Smooth muscle cell (in vitro differentiated cells): ENCODE data around the gene HBG1. TPM values are rescaled to one million over a fixed set of nuclear protein-coding genes. Genes with fewer than 3 reads are reported as not detected.

Source experiments
- DNase-seq: peaks from one replicate; lab custom pipeline; 2025; ENCODE audit not compliant: unreplicated experiment; lab: John Stamatoyannopoulos, UW
- H2AFZ ChIP-seq: fragments of 200-600 bp; sonication (generic); 2 replicates; pipeline ENCODE4 v1.6.0; 2016; ENCODE audit warnings: antibody characterized with exemption, low read depth, mild to moderate bottlenecking
- H3F3A ChIP-seq: fragments of 200-600 bp; sonication (generic); 2 replicates; pipeline ENCODE4 v1.6.0; 2017; ENCODE audit warnings: antibody characterized with exemption, low read depth
- H3K27ac ChIP-seq: fragments of 200-600 bp; sonication (generic); 2 replicates; pipeline ENCODE4 v1.5.1; 2016; ENCODE audit warnings: low read depth, mild to moderate bottlenecking
- H3K27me3 ChIP-seq: fragments of 200-600 bp; sonication (generic); 2 replicates; pipeline ENCODE4 v1.6.1; 2016; ENCODE audit warnings: low read depth, mild to moderate bottlenecking
- H3K36me3 ChIP-seq: fragments of 200-600 bp; sonication (generic); 2 replicates; pipeline ENCODE4 v1.5.1; 2016; ENCODE audit warnings: low read depth
- H3K4me1 ChIP-seq: fragments of 200-600 bp; sonication (generic); 2 replicates; pipeline ENCODE4 v1.5.1; 2016; ENCODE audit warnings: low read depth
- H3K4me2 ChIP-seq: fragments of 200-600 bp; sonication (generic); 2 replicates; pipeline ENCODE4 v1.6.0; 2016; ENCODE audit warnings: mild to moderate bottlenecking
- H3K4me3 ChIP-seq: fragments of 200-600 bp; sonication (generic); 2 replicates; pipeline ENCODE4 v1.5.1; 2016; ENCODE audit warnings: mild to moderate bottlenecking
- H3K79me2 ChIP-seq: fragments of 200-600 bp; sonication (generic); 2 replicates; pipeline ENCODE4 v1.6.0; 2016; ENCODE audit warnings: low read depth, mild to moderate bottlenecking
- H3K9ac ChIP-seq: fragments of 200-600 bp; sonication (generic); 2 replicates; pipeline ENCODE4 v1.6.0; 2016; ENCODE audit warnings: low read depth
- H3K9me3 ChIP-seq: fragments of 200-600 bp; sonication (generic); replicated peaks from 2 replicates; pipeline ENCODE4 v1.5.1; 2016; ENCODE audit warnings: low read depth
- H4K20me1 ChIP-seq: fragments of 200-600 bp; sonication (generic); 2 replicates; pipeline ENCODE4 v1.6.0; 2016; ENCODE audit warnings: low read depth
- WGBS: methylation state at CpG from one replicate; pipeline ENCODE4 v1.1.7; 2016; ENCODE audit warnings: low lambda C conversion rate; 5-methylcytosine and 5-hydroxymethylcytosine counted together
- polyA plus RNA-seq: library from polyadenylated mRNA; unstranded; fragments of >200 nt; fragmentation: Nextera tagmentation; extraction: Ambion mirVana; gene quantifications from 2 replicates; pipeline ENCODE4 v1.2.1, GENCODE V29; 2016
- total RNA-seq: library from RNA; depleted of rRNA; stranded (reverse); fragments of >200 nt; gene quantifications from 2 replicates; pipeline ENCODE4 v1.2.3, GENCODE V29; 2014
- TF ChIP-seq, protein P1 (sequence below): fragments of 200-600 bp; sonication (generic); IDR thresholded peaks from 2 replicates; pipeline ENCODE4 v1.5.1; 2017; ENCODE audit warnings: borderline replicate concordance, mild to moderate bottlenecking, antibody characterized with exemption; ENCODE audit not compliant: insufficient read depth, poor library complexity, severe bottlenecking

The HBG1 gene
- total and polyA plus RNA-seq, 2 experiments from 2014 or later, result not detected

DNA sequence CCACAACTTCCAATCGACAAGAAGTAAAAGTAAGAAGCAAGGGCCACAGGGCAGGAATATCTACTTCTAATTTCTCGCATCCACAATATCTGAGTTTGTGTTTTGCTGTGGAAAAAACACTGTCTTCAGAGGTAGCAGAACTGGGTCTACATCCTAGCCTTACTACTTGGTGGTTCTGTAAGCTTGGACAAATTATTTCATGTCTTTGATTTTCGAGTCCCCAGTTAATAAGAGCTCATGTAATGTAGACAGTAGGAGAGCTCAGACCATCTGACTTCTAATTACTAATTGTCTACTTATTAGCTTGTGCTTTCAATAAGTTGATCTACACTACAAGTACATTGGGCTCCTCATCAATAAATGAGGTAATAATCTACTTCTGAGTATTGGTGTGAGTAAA, 33.4 kb upstream of the HBG1 start:
- DNase-seq, result no peak
- TF ChIP-seq, protein P1, sequence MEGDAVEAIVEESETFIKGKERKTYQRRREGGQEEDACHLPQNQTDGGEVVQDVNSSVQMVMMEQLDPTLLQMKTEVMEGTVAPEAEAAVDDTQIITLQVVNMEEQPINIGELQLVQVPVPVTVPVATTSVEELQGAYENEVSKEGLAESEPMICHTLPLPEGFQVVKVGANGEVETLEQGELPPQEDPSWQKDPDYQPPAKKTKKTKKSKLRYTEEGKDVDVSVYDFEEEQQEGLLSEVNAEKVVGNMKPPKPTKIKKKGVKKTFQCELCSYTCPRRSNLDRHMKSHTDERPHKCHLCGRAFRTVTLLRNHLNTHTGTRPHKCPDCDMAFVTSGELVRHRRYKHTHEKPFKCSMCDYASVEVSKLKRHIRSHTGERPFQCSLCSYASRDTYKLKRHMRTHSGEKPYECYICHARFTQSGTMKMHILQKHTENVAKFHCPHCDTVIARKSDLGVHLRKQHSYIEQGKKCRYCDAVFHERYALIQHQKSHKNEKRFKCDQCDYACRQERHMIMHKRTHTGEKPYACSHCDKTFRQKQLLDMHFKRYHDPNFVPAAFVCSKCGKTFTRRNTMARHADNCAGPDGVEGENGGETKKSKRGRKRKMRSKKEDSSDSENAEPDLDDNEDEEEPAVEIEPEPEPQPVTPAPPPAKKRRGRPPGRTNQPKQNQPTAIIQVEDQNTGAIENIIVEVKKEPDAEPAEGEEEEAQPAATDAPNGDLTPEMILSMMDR, result no peak
- Histone ChIP-seq H2AFZ (no peak overlapping the region), H3K36me3 (no peaks in the 10 kb centered on the region), H4K20me1 (no peaks in the 10 kb centered on the region), H3K9me3 (no peaks in the 10 kb centered on the region), H3K4me1 (no peaks in the 10 kb centered on the region), H3K4me3 (no peak overlapping the region), H3K27me3 (no peaks in the 10 kb centered on the region), H3K79me2 (no peaks in the 10 kb centered on the region), H3K4me2 (no peak overlapping the region), H3K27ac (no peak overlapping the region), H3K9ac (no peak overlapping the region), H3F3A (no peaks in the 10 kb centered on the region)
- WGBS, result 95% methylated on average over 3 of the region's 3 CpGs

DNA sequence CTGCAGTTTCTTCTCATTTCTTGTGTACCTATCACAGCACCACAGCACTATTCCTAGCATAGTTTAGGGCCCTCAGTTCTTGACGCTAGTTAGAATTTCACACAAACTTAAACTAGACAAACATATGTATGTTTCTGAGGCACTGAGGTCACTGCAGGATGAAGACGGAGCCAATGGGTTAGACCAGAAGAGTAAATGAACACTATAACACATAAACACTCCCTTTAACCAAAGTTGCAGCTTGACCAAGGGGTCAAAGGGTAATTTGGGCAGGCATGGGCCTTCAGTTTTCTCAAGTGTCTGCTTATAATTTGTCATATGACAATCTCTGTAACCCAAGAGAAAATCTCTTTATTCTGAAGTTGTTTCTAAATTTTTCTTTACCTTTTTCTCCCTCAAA, 33.0 kb upstream of the HBG1 start:
- H3K27ac ChIP-seq, result no peak overlapping the region
- no peaks in the 10 kb centered on the region for H3F3A ChIP-seq
- H3K79me2 ChIP-seq, result no peaks in the 10 kb centered on the region
- H3K4me2 ChIP-seq, result no peak overlapping the region
- H3K4me1 ChIP-seq, result no peaks in the 10 kb centered on the region
- H3K9ac ChIP-seq, result no peak overlapping the region
- TF ChIP-seq, protein P1, result no peak
- H3K27me3 ChIP-seq, result no peaks in the 10 kb centered on the region
- no peak for DNase-seq
- no peak overlapping the region for H3K4me3 ChIP-seq
- H3K36me3 ChIP-seq, result no peaks in the 10 kb centered on the region
- no peaks in the 10 kb centered on the region for H4K20me1 ChIP-seq
- no peaks in the 10 kb centered on the region for H3K9me3 ChIP-seq
- no peak overlapping the region for H2AFZ ChIP-seq
- 95% methylated on average over 2 of the region's 2 CpGs for WGBS

DNA sequence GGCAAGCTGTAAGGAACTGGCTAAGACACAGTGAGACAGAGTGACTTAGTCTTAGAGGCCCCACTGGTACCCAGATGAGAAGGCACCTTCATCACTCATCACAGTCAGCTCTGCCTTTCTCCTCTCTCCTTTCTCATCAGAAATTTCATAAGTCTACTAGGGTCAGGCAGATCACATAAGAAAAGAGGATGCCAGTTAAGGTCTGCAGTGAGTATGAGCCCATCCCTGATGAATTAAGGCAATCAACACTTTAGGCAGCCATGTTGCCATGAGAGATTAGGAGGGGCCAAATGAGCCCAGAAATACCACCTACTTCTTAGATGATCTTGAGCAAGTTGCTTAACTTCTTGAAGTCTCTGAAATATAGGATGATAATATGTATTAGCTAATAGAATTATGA, 31.9 kb upstream of the HBG1 start:
- Histone ChIP-seq H3K4me3 (no peak overlapping the region), H3K9me3 (no peaks in the 10 kb centered on the region), H3K27ac (no peak overlapping the region), H2AFZ (no peak overlapping the region), H3K9ac (no peak overlapping the region), H3K27me3 (no peaks in the 10 kb centered on the region), H4K20me1 (no peaks in the 10 kb centered on the region), H3K36me3 (no peaks in the 10 kb centered on the region), H3K4me1 (no peaks in the 10 kb centered on the region), H3F3A (no peaks in the 10 kb centered on the region), H3K4me2 (no peak overlapping the region), H3K79me2 (no peaks in the 10 kb centered on the region)
- no peak for DNase-seq
- TF ChIP-seq, protein P1, result no peak

- DNase-seq, result peak; percentile 7
- no peak overlapping the region for H3K4me3 ChIP-seq
- no peaks in the 10 kb centered on the region for H4K20me1 ChIP-seq
- WGBS, result 39% methylated on average over 3 of the region's 3 CpGs
- H3K4me2 ChIP-seq, result no peak overlapping the region
- H3K27me3 ChIP-seq, result no peaks in the 10 kb centered on the region
- no peak overlapping the region for H3K9ac ChIP-seq
- no peaks in the 10 kb centered on the region for H3K9me3 ChIP-seq
- TF ChIP-seq, protein P1, result no peak
- no peaks in the 10 kb centered on the region for H3K79me2 ChIP-seq
- peak overlapping the region; percentile 4 for H3K27ac ChIP-seq
- no peaks in the 10 kb centered on the region for H3K36me3 ChIP-seq
- no peak overlapping the region for H2AFZ ChIP-seq
- no peaks in the 10 kb centered on the region for H3F3A ChIP-seq
- H3K4me1 ChIP-seq, result no peaks in the 10 kb centered on the region
Observed at GRCh38 chr11:5280582-5281102, 31.0 kb upstream of the HBG1 start.
